MM.1S (cell line): ENCODE measurements around the gene ERVK3-1.

Experiments
- DNase-seq: peaks from one replicate; pipeline ENCODE4 v3.0.0-alpha.2; 2015
- H2AFZ ChIP-seq: fragments of 300-600 bp; sonication (generic); 2 replicates; pipeline ENCODE4 v1.6.0; 2016; ENCODE audit warnings: antibody characterized with exemption, low read length
- H3F3A ChIP-seq: fragments of 300-600 bp; sonication (generic); 2 replicates; pipeline ENCODE4 v1.6.1; 2016; ENCODE audit warnings: mild to moderate bottlenecking, antibody characterized with exemption, low read length, moderate library complexity, mixed read lengths; ENCODE audit not compliant: insufficient read depth
- H3K27ac ChIP-seq: fragments of 300-600 bp; sonication (generic); 2 replicates; pipeline ENCODE4 v1.5.1; 2016; ENCODE audit warnings: mild to moderate bottlenecking, low read length
- H3K27me3 ChIP-seq: fragments of 300-600 bp; sonication (generic); replicated peaks from 2 replicates; pipeline ENCODE4 v1.6.0; 2016; ENCODE audit warnings: low read length; ENCODE audit not compliant: insufficient read depth
- H3K36me3 ChIP-seq: fragments of 300-600 bp; sonication (generic); replicated peaks from 2 replicates; pipeline ENCODE4 v1.6.1; 2016; ENCODE audit warnings: mild to moderate bottlenecking, low read length, mixed read lengths; ENCODE audit not compliant: insufficient read depth
- H3K4me1 ChIP-seq: fragments of 300-600 bp; sonication (generic); 2 replicates; pipeline ENCODE4 v1.6.1; 2016; ENCODE audit warnings: low read length, mixed read lengths
- H3K4me2 ChIP-seq: fragments of 300-600 bp; sonication (generic); 2 replicates; pipeline ENCODE4 v1.6.0; 2016; ENCODE audit warnings: low read depth, low read length
- H3K4me3 ChIP-seq: fragments of 300-600 bp; sonication (generic); 2 replicates; pipeline ENCODE4 v1.5.1; 2016; ENCODE audit warnings: low read length, mixed read lengths
- H3K79me2 ChIP-seq: fragments of 300-600 bp; sonication (generic); 2 replicates; pipeline ENCODE4 v1.6.1; 2016; ENCODE audit warnings: mixed run types, low read length, mixed read lengths
- H3K9ac ChIP-seq: fragments of 300-600 bp; sonication (generic); 2 replicates; pipeline ENCODE4 v1.6.1; 2016; ENCODE audit warnings: low read length, mixed read lengths
- H3K9me2 ChIP-seq: fragments of 300-600 bp; sonication (generic); replicated peaks from 2 replicates; pipeline ENCODE4 v1.6.1; 2016; ENCODE audit warnings: mild to moderate bottlenecking, low read length, mixed read lengths; ENCODE audit not compliant: insufficient read depth
- H3K9me3 ChIP-seq: fragments of 300-600 bp; sonication (generic); replicated peaks from 2 replicates; pipeline ENCODE4 v1.6.1; 2016; ENCODE audit warnings: mild to moderate bottlenecking, low read length, mixed read lengths; ENCODE audit not compliant: insufficient read depth
- H4K20me1 ChIP-seq: fragments of 300-600 bp; sonication (generic); 2 replicates; pipeline ENCODE4 v1.6.1; 2016; ENCODE audit warnings: mild to moderate bottlenecking, low read length, moderate library complexity, mixed read lengths; ENCODE audit not compliant: insufficient read depth
- EZH2 ChIP-seq: fragments of 300-600 bp; sonication (generic); optimal IDR thresholded peaks from 2 replicates; pipeline ENCODE3; 2017; ENCODE audit warnings: low read depth, mild to moderate bottlenecking, antibody characterized with exemption, low read length, mixed read lengths
- EZH2phosphoT487 ChIP-seq: fragments of 300-600 bp; sonication (generic); IDR thresholded peaks from 2 replicates; pipeline ENCODE4 v1.6.1; 2018; ENCODE audit warnings: antibody characterized with exemption, low read length
- TF ChIP-seq, protein P1 (sequence below): fragments of 300-600 bp; sonication (generic); IDR thresholded peaks from 2 replicates; pipeline ENCODE4 v1.5.1; 2016; ENCODE audit warnings: antibody characterized with exemption, low read length, mixed read lengths

The ERVK3-1 gene

DNA sequence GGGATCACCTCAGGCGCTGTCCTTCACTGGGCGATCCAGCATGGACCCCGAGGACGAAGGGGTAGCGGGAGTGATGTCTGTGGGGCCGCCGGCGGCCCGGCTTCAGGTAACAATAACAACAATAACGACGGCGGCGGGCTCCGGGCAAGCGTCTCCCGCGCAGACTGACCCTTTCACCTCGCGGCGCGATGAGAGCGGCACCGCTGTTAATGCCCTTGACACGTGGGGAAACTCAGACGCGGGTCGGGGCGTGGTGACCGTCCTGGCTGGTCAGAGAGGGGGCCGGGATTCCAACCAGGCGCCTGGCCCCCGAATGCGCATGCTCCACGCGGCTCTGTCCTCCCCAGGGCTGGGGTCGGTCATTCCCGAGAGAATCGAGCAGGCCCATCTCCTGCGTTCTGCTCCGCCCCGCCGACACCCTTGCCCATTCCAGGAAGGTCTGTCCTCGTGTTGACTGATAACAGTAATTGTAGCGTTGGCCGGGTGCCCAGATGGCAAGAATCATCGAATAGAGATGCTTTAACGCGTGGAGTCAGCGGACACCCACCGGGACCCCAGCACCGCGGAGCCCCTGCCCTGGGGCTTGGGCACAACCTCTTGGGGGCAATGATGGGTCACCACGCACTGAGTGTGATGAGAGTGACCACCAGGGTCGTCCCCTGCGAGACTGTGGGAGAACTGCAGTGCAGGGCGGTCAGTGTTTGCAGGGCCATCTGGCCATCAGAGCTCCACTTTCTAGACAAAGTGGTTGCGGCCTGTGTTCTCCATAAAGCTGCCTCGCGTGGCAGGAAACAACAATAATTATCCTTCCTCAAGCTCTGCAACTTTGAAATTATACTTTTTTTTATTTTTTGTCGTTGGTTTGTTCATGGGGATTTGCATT is 25.9 kb upstream of the ERVK3-1 start:
- Histone ChIP-seq H3F3A (0 out of 2 replicates have a peak, but pooled peaks cover 4% of the 10 kb centered on the region), H3K27ac (no peak overlapping the region), H3K4me1 (no peaks in the 10 kb centered on the region), H4K20me1 (no peaks in the 10 kb centered on the region), H3K9ac (peak overlapping the region; percentile 48; the same call in 1 of the 2 replicates), H3K4me3 (peak overlapping the region; percentile 86), H3K4me2 (peak overlapping the region; percentile 66), H3K36me3 (no peaks in the 10 kb centered on the region), H2AFZ (peak overlapping the region; percentile 95), H3K9me2 (no peaks in the 10 kb centered on the region), H3K79me2 (no peaks in the 10 kb centered on the region), H3K27me3 (no peaks in the 10 kb centered on the region), H3K9me3 (no peaks in the 10 kb centered on the region)
- DNase-seq = no peak
- no peak for TF ChIP-seq EZH2phosphoT487
- TF ChIP-seq EZH2 = no peak

DNA sequence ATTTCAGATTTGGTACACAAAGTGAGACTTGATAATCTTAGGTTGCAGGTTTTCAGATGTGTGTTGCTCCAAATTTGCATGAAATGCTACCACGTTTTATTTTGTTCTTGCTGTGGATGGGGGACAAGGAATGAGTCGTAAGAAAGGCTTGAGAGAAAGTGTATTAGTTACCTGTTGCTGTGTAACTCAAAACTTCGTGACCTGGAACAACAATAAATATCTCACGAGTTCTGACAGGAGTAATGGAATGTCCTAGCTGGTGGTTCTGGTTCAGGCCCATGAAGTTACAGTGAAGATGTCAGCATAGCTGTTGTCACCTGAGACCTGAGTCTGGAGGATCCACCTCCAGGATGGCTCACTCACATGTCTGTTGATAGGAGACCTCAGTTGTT is 25.3 kb upstream of the ERVK3-1 start:
- no peak overlapping the region for H3K9ac ChIP-seq

DNA sequence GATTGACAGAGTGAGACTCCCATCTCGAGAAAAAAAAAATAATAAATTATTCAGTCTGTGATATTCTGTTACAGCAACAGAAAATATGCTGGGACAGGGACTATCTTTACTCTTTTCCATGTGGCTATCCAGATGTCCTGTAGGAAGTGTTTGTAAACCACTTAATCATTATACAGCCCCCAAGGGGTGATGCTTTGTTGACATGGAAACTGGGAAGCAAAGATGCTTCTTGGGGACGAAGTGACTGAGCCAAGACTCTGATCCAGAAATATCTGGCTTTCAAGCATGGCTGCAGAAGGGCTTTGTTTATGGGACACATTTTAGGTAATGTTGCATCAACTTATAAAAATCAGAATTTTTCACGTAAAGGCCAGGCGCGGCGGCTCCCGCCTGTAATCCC is 21.0 kb upstream of the ERVK3-1 start:
- Histone ChIP-seq H3K9ac (no peak overlapping the region), H2AFZ (no peak overlapping the region), H3K4me2 (no peak overlapping the region), H3K36me3 (no peaks in the 10 kb centered on the region), H3K27me3 (no peaks in the 10 kb centered on the region), H3K27ac (no peak overlapping the region), H3F3A (no peaks in the 10 kb centered on the region), H3K4me3 (no peak overlapping the region), H4K20me1 (no peaks in the 10 kb centered on the region), H3K9me2 (no peaks in the 10 kb centered on the region), H3K4me1 (no peaks in the 10 kb centered on the region), H3K79me2 (no peaks in the 10 kb centered on the region), H3K9me3 (no peaks in the 10 kb centered on the region)
- TF ChIP-seq EZH2 (no peak), EZH2phosphoT487 (no peak)
- TF ChIP-seq, protein P1, sequence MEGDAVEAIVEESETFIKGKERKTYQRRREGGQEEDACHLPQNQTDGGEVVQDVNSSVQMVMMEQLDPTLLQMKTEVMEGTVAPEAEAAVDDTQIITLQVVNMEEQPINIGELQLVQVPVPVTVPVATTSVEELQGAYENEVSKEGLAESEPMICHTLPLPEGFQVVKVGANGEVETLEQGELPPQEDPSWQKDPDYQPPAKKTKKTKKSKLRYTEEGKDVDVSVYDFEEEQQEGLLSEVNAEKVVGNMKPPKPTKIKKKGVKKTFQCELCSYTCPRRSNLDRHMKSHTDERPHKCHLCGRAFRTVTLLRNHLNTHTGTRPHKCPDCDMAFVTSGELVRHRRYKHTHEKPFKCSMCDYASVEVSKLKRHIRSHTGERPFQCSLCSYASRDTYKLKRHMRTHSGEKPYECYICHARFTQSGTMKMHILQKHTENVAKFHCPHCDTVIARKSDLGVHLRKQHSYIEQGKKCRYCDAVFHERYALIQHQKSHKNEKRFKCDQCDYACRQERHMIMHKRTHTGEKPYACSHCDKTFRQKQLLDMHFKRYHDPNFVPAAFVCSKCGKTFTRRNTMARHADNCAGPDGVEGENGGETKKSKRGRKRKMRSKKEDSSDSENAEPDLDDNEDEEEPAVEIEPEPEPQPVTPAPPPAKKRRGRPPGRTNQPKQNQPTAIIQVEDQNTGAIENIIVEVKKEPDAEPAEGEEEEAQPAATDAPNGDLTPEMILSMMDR = no peak
- DNase-seq = no peak

More for the DNA sequence above, 25.3 kb upstream of the ERVK3-1 start:
- Histone ChIP-seq H2AFZ (no peak overlapping the region), H3K4me1 (no peaks in the 10 kb centered on the region), H3K36me3 (no peaks in the 10 kb centered on the region), H3F3A (0 out of 2 replicates have a peak, but pooled peaks cover 4% of the 10 kb centered on the region), H3K9me3 (no peaks in the 10 kb centered on the region), H3K27me3 (no peaks in the 10 kb centered on the region), H4K20me1 (no peaks in the 10 kb centered on the region), H3K4me2 (no peak overlapping the region), H3K27ac (no peak overlapping the region), H3K9me2 (no peaks in the 10 kb centered on the region), H3K4me3 (no peak overlapping the region), H3K79me2 (no peaks in the 10 kb centered on the region)
- TF ChIP-seq EZH2phosphoT487 (no peak), EZH2 (no peak)
- TF ChIP-seq, protein P1 = no peak
- DNase-seq = no peak

DNA sequence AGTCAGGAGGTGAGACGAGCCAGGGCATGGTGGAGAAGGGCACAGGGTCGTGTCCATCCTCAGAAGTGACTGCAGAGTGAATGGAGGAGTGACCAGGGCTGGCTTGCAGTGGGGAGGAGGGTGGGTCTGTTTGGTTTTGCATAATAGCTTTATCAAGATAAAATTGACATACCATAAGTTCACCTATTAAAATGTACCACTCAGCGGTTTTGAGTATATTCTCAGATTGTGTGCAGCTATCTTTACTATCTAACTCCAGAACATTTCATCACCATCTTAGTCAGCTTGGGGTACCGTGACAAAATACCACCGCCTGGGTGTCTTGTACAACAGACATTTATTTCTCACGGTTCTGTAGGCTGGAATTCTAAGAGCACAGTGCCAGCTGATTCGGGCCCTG is 13.2 kb upstream of the ERVK3-1 start:
- Histone ChIP-seq H3K9me2 (no peaks in the 10 kb centered on the region), H3K27ac (no peak overlapping the region), H3K4me1 (no peaks in the 10 kb centered on the region), H3K27me3 (no peaks in the 10 kb centered on the region), H2AFZ (no peak overlapping the region), H3K4me3 (no peak overlapping the region), H3F3A (no peaks in the 10 kb centered on the region), H4K20me1 (no peaks in the 10 kb centered on the region), H3K4me2 (no peak overlapping the region), H3K79me2 (no peaks in the 10 kb centered on the region), H3K9me3 (no peaks in the 10 kb centered on the region), H3K36me3 (no peaks in the 10 kb centered on the region), H3K9ac (no peak overlapping the region)
- no peak for TF ChIP-seq EZH2
- TF ChIP-seq EZH2phosphoT487 = no peak
- TF ChIP-seq, protein P1 = no peak
- DNase-seq = no peak
